ENCODE data around the gene TM2D3. TPM values are rescaled to one million over a fixed set of nuclear protein-coding genes. Genes with fewer than 3 reads are reported as not detected.

TM2D3 gene
- total RNA-seq, 1 experiment from 2014 or later = 23.1 TPM

DNA sequence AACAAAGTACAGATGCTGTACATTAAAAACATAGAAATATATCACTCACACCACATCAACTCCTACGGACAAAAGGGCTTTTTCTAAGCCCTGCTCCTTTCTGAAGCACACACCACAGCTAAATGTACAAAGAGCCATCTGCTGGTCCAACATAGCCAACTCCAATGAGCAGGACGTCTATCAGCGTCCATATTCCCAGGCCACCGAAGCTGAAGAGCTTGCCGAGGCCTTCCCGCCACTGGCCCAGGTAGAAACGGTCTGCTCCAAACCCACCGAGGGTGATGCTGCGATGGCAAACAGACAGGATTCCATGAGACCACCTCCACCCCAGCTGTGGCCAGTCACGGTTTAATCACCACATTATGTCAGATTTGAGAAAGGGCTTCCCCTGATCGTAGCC, 9.8 kb downstream of the TM2D3 start:
- CTCF ChIA-PET = interaction anchor here (0.6 to 2.9 kb wide), 8 partner anchors 12 to 378 kb away, joined by 3 to 14 read pairs (median 4); no protein-coding TSS in a partner anchor

DNA sequence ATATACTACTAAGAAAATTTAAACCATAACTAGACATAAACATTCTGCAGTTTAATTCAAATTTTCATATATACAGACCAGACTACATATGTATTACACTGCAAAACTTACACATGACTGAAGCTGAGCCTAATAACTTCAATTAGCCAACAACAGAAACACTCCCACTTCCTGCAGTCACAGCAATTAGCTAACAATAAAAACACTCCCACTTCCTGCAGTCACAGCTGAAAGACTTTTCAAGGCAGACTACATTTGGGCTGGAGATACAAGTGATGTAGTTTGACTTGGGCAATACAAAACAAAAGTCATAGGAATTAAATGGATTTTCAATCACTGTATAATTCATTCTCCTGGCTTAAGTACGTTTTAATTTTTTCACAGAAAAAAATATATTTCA, 10.3 kb downstream of the TM2D3 start:
- POLR2A ChIA-PET = no interaction called here
- H3K4me1 Mint-ChIP-seq = peaks cover 21% of the 10 kb centered on the region
- no peak overlapping the region for H3K4me3 Mint-ChIP-seq
- H3K27ac Mint-ChIP-seq = no peak overlapping the region
- TF ChIP-seq, protein P1, sequence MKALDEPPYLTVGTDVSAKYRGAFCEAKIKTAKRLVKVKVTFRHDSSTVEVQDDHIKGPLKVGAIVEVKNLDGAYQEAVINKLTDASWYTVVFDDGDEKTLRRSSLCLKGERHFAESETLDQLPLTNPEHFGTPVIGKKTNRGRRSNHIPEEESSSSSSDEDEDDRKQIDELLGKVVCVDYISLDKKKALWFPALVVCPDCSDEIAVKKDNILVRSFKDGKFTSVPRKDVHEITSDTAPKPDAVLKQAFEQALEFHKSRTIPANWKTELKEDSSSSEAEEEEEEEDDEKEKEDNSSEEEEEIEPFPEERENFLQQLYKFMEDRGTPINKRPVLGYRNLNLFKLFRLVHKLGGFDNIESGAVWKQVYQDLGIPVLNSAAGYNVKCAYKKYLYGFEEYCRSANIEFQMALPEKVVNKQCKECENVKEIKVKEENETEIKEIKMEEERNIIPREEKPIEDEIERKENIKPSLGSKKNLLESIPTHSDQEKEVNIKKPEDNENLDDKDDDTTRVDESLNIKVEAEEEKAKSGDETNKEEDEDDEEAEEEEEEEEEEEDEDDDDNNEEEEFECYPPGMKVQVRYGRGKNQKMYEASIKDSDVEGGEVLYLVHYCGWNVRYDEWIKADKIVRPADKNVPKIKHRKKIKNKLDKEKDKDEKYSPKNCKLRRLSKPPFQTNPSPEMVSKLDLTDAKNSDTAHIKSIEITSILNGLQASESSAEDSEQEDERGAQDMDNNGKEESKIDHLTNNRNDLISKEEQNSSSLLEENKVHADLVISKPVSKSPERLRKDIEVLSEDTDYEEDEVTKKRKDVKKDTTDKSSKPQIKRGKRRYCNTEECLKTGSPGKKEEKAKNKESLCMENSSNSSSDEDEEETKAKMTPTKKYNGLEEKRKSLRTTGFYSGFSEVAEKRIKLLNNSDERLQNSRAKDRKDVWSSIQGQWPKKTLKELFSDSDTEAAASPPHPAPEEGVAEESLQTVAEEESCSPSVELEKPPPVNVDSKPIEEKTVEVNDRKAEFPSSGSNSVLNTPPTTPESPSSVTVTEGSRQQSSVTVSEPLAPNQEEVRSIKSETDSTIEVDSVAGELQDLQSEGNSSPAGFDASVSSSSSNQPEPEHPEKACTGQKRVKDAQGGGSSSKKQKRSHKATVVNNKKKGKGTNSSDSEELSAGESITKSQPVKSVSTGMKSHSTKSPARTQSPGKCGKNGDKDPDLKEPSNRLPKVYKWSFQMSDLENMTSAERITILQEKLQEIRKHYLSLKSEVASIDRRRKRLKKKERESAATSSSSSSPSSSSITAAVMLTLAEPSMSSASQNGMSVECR (CRISPR knock-in tag; IDR thresholded peaks at IDR 0.05; ENCODE audit: borderline replicate concordance) = no peak
- TF ChIP-seq, protein P2, sequence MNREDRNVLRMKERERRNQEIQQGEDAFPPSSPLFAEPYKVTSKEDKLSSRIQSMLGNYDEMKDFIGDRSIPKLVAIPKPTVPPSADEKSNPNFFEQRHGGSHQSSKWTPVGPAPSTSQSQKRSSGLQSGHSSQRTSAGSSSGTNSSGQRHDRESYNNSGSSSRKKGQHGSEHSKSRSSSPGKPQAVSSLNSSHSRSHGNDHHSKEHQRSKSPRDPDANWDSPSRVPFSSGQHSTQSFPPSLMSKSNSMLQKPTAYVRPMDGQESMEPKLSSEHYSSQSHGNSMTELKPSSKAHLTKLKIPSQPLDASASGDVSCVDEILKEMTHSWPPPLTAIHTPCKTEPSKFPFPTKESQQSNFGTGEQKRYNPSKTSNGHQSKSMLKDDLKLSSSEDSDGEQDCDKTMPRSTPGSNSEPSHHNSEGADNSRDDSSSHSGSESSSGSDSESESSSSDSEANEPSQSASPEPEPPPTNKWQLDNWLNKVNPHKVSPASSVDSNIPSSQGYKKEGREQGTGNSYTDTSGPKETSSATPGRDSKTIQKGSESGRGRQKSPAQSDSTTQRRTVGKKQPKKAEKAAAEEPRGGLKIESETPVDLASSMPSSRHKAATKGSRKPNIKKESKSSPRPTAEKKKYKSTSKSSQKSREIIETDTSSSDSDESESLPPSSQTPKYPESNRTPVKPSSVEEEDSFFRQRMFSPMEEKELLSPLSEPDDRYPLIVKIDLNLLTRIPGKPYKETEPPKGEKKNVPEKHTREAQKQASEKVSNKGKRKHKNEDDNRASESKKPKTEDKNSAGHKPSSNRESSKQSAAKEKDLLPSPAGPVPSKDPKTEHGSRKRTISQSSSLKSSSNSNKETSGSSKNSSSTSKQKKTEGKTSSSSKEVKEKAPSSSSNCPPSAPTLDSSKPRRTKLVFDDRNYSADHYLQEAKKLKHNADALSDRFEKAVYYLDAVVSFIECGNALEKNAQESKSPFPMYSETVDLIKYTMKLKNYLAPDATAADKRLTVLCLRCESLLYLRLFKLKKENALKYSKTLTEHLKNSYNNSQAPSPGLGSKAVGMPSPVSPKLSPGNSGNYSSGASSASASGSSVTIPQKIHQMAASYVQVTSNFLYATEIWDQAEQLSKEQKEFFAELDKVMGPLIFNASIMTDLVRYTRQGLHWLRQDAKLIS (CRISPR knock-in tag; IDR thresholded peaks at IDR 0.05; ENCODE audit: borderline replicate concordance) = no peak
- no peak for TF ChIP-seq ZBTB21 (CRISPR knock-in tag; IDR thresholded peaks at IDR 0.05; ENCODE audit: borderline replicate concordance)
- TF ChIP-seq, protein P3, sequence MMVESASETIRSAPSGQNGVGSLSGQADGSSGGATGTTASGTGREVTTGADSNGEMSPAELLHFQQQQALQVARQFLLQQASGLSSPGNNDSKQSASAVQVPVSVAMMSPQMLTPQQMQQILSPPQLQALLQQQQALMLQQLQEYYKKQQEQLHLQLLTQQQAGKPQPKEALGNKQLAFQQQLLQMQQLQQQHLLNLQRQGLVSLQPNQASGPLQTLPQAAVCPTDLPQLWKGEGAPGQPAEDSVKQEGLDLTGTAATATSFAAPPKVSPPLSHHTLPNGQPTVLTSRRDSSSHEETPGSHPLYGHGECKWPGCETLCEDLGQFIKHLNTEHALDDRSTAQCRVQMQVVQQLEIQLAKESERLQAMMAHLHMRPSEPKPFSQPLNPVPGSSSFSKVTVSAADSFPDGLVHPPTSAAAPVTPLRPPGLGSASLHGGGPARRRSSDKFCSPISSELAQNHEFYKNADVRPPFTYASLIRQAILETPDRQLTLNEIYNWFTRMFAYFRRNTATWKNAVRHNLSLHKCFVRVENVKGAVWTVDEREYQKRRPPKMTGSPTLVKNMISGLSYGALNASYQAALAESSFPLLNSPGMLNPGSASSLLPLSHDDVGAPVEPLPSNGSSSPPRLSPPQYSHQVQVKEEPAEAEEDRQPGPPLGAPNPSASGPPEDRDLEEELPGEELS (CRISPR knock-in tag; IDR thresholded peaks at IDR 0.05) = no peak
- TF ChIP-seq, protein P4, sequence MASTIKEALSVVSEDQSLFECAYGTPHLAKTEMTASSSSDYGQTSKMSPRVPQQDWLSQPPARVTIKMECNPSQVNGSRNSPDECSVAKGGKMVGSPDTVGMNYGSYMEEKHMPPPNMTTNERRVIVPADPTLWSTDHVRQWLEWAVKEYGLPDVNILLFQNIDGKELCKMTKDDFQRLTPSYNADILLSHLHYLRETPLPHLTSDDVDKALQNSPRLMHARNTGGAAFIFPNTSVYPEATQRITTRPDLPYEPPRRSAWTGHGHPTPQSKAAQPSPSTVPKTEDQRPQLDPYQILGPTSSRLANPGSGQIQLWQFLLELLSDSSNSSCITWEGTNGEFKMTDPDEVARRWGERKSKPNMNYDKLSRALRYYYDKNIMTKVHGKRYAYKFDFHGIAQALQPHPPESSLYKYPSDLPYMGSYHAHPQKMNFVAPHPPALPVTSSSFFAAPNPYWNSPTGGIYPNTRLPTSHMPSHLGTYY (CRISPR knock-in tag; IDR thresholded peaks at IDR 0.05) = no peak
- TF ChIP-seq, protein P5, sequence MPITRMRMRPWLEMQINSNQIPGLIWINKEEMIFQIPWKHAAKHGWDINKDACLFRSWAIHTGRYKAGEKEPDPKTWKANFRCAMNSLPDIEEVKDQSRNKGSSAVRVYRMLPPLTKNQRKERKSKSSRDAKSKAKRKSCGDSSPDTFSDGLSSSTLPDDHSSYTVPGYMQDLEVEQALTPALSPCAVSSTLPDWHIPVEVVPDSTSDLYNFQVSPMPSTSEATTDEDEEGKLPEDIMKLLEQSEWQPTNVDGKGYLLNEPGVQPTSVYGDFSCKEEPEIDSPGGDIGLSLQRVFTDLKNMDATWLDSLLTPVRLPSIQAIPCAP (CRISPR knock-in tag; IDR thresholded peaks at IDR 0.05) = no peak
- H3K9me3 Mint-ChIP-seq = no peaks in the 10 kb centered on the region
- CTCF ChIA-PET = interaction anchor here (0.6 to 2.9 kb wide), 18 partner anchors 12 to 746 kb away, joined by 3 to 14 read pairs (median 3); partner anchors contain the start of gene TARS3
- DNase-seq (ENCODE audit: low spot score) = no peak
- no peak; the same call in 1 of the 2 replicates for ATAC-seq
- no peaks in the 10 kb centered on the region for H3K27me3 Mint-ChIP-seq (ENCODE audit: low read depth)
- peaks cover 36% of the 10 kb centered on the region for H3K36me3 Mint-ChIP-seq

More for the DNA sequence above, 9.8 kb downstream of the TM2D3 start:
- Mint-ChIP-seq H3K4me1 (peaks cover 16% of the 10 kb centered on the region), H3K36me3 (peaks cover 37% of the 10 kb centered on the region), H3K4me3 (no peak overlapping the region), H3K27ac (no peak overlapping the region), H3K27me3 (ENCODE audit: low read depth) (no peaks in the 10 kb centered on the region), H3K9me3 (no peaks in the 10 kb centered on the region)
- peak; percentile 29; the same call in 1 of the 2 replicates for ATAC-seq
- no peak for DNase-seq (ENCODE audit: low spot score)
- no peak for TF ChIP-seq IRF2 (CRISPR knock-in tag; IDR thresholded peaks at IDR 0.05; ENCODE audit: borderline replicate concordance, low read depth)
- POLR2A ChIA-PET = no interaction called here

All from WTC11 (cell line).